ENCODE results near the gene KANK3. TPM values are rescaled to one million over a fixed set of nuclear protein-coding genes. Genes with fewer than 3 reads are reported as not detected.
A peak's percentile ranks its signal among the peaks of the same experiment; 100 is the strongest.

The KANK3 gene
- total RNA-seq, 2 experiments from 2014 or later: 7.4 to 8.7 TPM

GRCh38 chr19:8332976-8333766 is 9.9 kb downstream of the KANK3 start:
- no peak overlapping the region for H3K4me3 Mint-ChIP-seq
- no peaks in the 10 kb centered on the region for H3K36me3 Mint-ChIP-seq (ENCODE audit: low read depth)
- DNase-seq: no peak
- H3K27ac Mint-ChIP-seq: no peak overlapping the region
- ChIA-PET POLR2A (interaction anchor here (1.0 to 6.1 kb wide), 2 partner anchors 11 to 111 kb away, joined by 3 to 51 read pairs; partner anchors contain the start of genes HNRNPM, NDUFA7 and RPS28), CTCF (no interaction called here)
- peaks cover 23% of the 10 kb centered on the region for H3K27me3 Mint-ChIP-seq
- H3K4me1 Mint-ChIP-seq: peaks cover 9% of the 10 kb centered on the region
- no peaks in the 10 kb centered on the region for H3K9me3 Mint-ChIP-seq

- H3K4me3 Mint-ChIP-seq: no peak overlapping the region
- CTCF ChIA-PET: interaction anchor here (0.6 kb wide), 1 partner anchor 1959 kb away, joined by 3 read pairs; the partner anchor contains the start of gene ALKBH7
- peaks cover 13% of the 10 kb centered on the region for H3K27me3 Mint-ChIP-seq
- POLR2A ChIA-PET: interaction anchor here (6.1 kb wide), 1 partner anchor 9 kb away, joined by 51 read pairs; the partner anchor contains the start of genes NDUFA7 and RPS28
- H3K9me3 Mint-ChIP-seq: no peaks in the 10 kb centered on the region
- H3K36me3 Mint-ChIP-seq (ENCODE audit: low read depth): no peaks in the 10 kb centered on the region
- no peak overlapping the region for H3K27ac Mint-ChIP-seq
- H3K4me1 Mint-ChIP-seq: peaks cover 6% of the 10 kb centered on the region
- DNase-seq: no peak
These were observed 11.7 kb downstream of the KANK3 start for GRCh38 chr19:8331263-8331845.

- no peak for DNase-seq
- ChIA-PET CTCF (interaction anchor here (0.8 kb wide), 1 partner anchor 23 kb away, joined by 4 read pairs; no protein-coding TSS in a partner anchor), POLR2A (interaction anchor here (1.0 kb wide), 1 partner anchor 9 kb away, joined by 3 read pairs; the partner anchor contains the start of genes NDUFA7 and RPS28)
- H3K27me3 Mint-ChIP-seq: peaks cover 6% of the 10 kb centered on the region
- no peak overlapping the region for H3K27ac Mint-ChIP-seq
- no peaks in the 10 kb centered on the region for H3K9me3 Mint-ChIP-seq
- H3K4me3 Mint-ChIP-seq: no peak overlapping the region
- no peaks in the 10 kb centered on the region for H3K36me3 Mint-ChIP-seq (ENCODE audit: low read depth)
- no peaks in the 10 kb centered on the region for H3K4me1 Mint-ChIP-seq
These were observed 13.1 kb downstream of the KANK3 start for GRCh38 chr19:8329996-8330395.

GRCh38 chr19:8325454-8325853 is 17.6 kb downstream of the KANK3 start:
- CTCF ChIA-PET: no interaction called here
- Mint-ChIP-seq H3K27ac (no peak overlapping the region), H3K4me1 (peaks cover 23% of the 10 kb centered on the region)

GRCh38 chr19:8324186-8325050 is 18.6 kb downstream of the KANK3 start:
- CTCF ChIA-PET: interaction anchor here (1.1 kb wide), 1 partner anchor 11 kb away, joined by 3 read pairs; no protein-coding TSS in a partner anchor
- peaks cover 31% of the 10 kb centered on the region for H3K4me1 Mint-ChIP-seq
- no peak overlapping the region for H3K27ac Mint-ChIP-seq
- no peaks in the 10 kb centered on the region for H3K27me3 Mint-ChIP-seq
- POLR2A ChIA-PET: interaction anchor here (0.9 to 5.5 kb wide), 4 partner anchors 9 to 23 kb away, joined by 3 to 51 read pairs (median 4); partner anchors contain the start of gene KANK3
- peaks cover 25% of the 10 kb centered on the region for H3K36me3 Mint-ChIP-seq (ENCODE audit: low read depth)
- no peak for DNase-seq
- no peaks in the 10 kb centered on the region for H3K9me3 Mint-ChIP-seq
- H3K4me3 Mint-ChIP-seq: no peak overlapping the region

More at GRCh38 chr19:8325454-8325853, 17.6 kb downstream of the KANK3 start:
- H3K27me3 Mint-ChIP-seq: no peaks in the 10 kb centered on the region
- no peaks in the 10 kb centered on the region for H3K9me3 Mint-ChIP-seq
- POLR2A ChIA-PET: interaction anchor here (5.5 kb wide), 1 partner anchor 8 kb away, joined by 51 read pairs; no protein-coding TSS in a partner anchor
- peaks cover 25% of the 10 kb centered on the region for H3K36me3 Mint-ChIP-seq (ENCODE audit: low read depth)
- DNase-seq: no peak
- no peak overlapping the region for H3K4me3 Mint-ChIP-seq

GRCh38 chr19:8323781-8324185 is 19.3 kb downstream of the KANK3 start:
- POLR2A ChIA-PET: interaction anchor here (0.9 to 5.5 kb wide), 4 partner anchors 10 to 24 kb away, joined by 3 to 51 read pairs (median 4); partner anchors contain the start of gene KANK3
- no peak for DNase-seq
- no peaks in the 10 kb centered on the region for H3K9me3 Mint-ChIP-seq
- H3K4me1 Mint-ChIP-seq: peaks cover 35% of the 10 kb centered on the region
- H3K27ac Mint-ChIP-seq: no peak overlapping the region
- peaks cover 25% of the 10 kb centered on the region for H3K36me3 Mint-ChIP-seq (ENCODE audit: low read depth)
- no peak overlapping the region for H3K4me3 Mint-ChIP-seq
- H3K27me3 Mint-ChIP-seq: no peaks in the 10 kb centered on the region
- CTCF ChIA-PET: interaction anchor here (1.1 kb wide), 1 partner anchor 12 kb away, joined by 3 read pairs; no protein-coding TSS in a partner anchor

GRCh38 chr19:8322638-8322997 is 20.4 kb downstream of the KANK3 start:
- ChIA-PET CTCF (interaction anchor here (1.0 kb wide), 1 partner anchor 31 kb away, joined by 3 read pairs; no protein-coding TSS in a partner anchor), POLR2A (interaction anchor here (1.0 to 5.5 kb wide), 4 partner anchors 10 to 191 kb away, joined by 3 to 51 read pairs (median 9); partner anchors contain the start of gene ZNF414)
- Mint-ChIP-seq H3K27ac (peak overlapping the region; percentile 96), H3K4me1 (peaks cover 36% of the 10 kb centered on the region), H3K9me3 (no peaks in the 10 kb centered on the region), H3K4me3 (peak overlapping the region; percentile 92), H3K27me3 (no peaks in the 10 kb centered on the region), H3K36me3 (ENCODE audit: low read depth) (peaks cover 25% of the 10 kb centered on the region)
- DNase-seq: no peak

GRCh38 chr19:8321986-8322637 is 20.9 kb downstream of the KANK3 start:
- Mint-ChIP-seq H3K4me1 (peaks cover 38% of the 10 kb centered on the region), H3K27me3 (no peaks in the 10 kb centered on the region), H3K4me3 (peak overlapping the region; percentile 92), H3K9me3 (no peaks in the 10 kb centered on the region), H3K36me3 (ENCODE audit: low read depth) (peaks cover 28% of the 10 kb centered on the region), H3K27ac (peak overlapping the region; percentile 96)
- peak; percentile 30 for DNase-seq
- ChIA-PET CTCF (interaction anchor here (1.1 to 2.1 kb wide), 3 partner anchors 12 to 54 kb away, joined by 3 to 6 read pairs (median 3); no protein-coding TSS in a partner anchor), POLR2A (interaction anchor here (0.7 to 5.5 kb wide), 12 partner anchors 8 to 192 kb away, joined by 3 to 51 read pairs (median 8); partner anchors contain the start of genes CD320, KANK3, RAB11B and ZNF414)

GRCh38 chr19:8321067-8321985 is 21.7 kb downstream of the KANK3 start, which contains the start of the genes NDUFA7 and RPS28:
TSS of gene NDUFA7 (minus strand) at chr19:8321375. CDS start at chr19:8321358, 17 bp downstream.
TSS of gene RPS28 (plus strand) at chr19:8321496. CDS start at chr19:8321531, 35 bp downstream.
- H3K36me3 Mint-ChIP-seq (ENCODE audit: low read depth): peaks cover 28% of the 10 kb centered on the region
- H3K4me1 Mint-ChIP-seq: peaks cover 38% of the 10 kb centered on the region
- no peaks in the 10 kb centered on the region for H3K27me3 Mint-ChIP-seq
- H3K9me3 Mint-ChIP-seq: no peaks in the 10 kb centered on the region
- POLR2A ChIA-PET: interaction anchor here (0.5 to 5.5 kb wide), 23 partner anchors 8 to 369 kb away, joined by 3 to 51 read pairs (median 4); partner anchors contain the start of genes CD320, HNRNPM, KANK3 and RAB11B
- H3K4me3 Mint-ChIP-seq: peak within 1 kb of the TSS; percentile 92
- peak within 1 kb of the TSS; percentile 96 for H3K27ac Mint-ChIP-seq
- peak; percentile 98 for DNase-seq
- CTCF ChIA-PET: interaction anchor here (0.6 to 2.1 kb wide), 6 partner anchors 13 to 753 kb away, joined by 3 to 6 read pairs (median 3); partner anchors contain the start of gene MARCHF2

GRCh38 chr19:8320564-8321066 is 22.4 kb downstream of the KANK3 start:
- no peaks in the 10 kb centered on the region for H3K27me3 Mint-ChIP-seq

More at GRCh38 chr19:8320564-8321066, 22.4 kb downstream of the KANK3 start:
- H3K9me3 Mint-ChIP-seq: no peaks in the 10 kb centered on the region
- CTCF ChIA-PET: interaction anchor here (0.6 to 2.1 kb wide), 6 partner anchors 10 to 752 kb away, joined by 3 to 6 read pairs (median 3); partner anchors contain the start of gene MARCHF2
- DNase-seq: peak; percentile 40
- POLR2A ChIA-PET: interaction anchor here (0.5 to 5.5 kb wide), 20 partner anchors 9 to 368 kb away, joined by 3 to 51 read pairs (median 4); partner anchors contain the start of genes CD320, HNRNPM, RAB11B and ZNF414
- H3K4me1 Mint-ChIP-seq: peaks cover 38% of the 10 kb centered on the region
- H3K27ac Mint-ChIP-seq: peak overlapping the region; percentile 96
- peaks cover 30% of the 10 kb centered on the region for H3K36me3 Mint-ChIP-seq (ENCODE audit: low read depth)
- peak overlapping the region; percentile 92 for H3K4me3 Mint-ChIP-seq

All from activated CD4-positive, alpha-beta memory T cell treated with anti-CD3 and anti-CD28 coated beads, Interleukin-2, amount 10 ng/mL, durations not matched to agents 7 days and 5 days (primary cell).